Measurements from ENCODE around the gene KNOP1.
"Not testable (repeated sequence)": the region's sequence is repeated elsewhere in the genome, so short reads cannot be mapped to it uniquely, and the experiment has no call there.

KNOP1 gene

DNA sequence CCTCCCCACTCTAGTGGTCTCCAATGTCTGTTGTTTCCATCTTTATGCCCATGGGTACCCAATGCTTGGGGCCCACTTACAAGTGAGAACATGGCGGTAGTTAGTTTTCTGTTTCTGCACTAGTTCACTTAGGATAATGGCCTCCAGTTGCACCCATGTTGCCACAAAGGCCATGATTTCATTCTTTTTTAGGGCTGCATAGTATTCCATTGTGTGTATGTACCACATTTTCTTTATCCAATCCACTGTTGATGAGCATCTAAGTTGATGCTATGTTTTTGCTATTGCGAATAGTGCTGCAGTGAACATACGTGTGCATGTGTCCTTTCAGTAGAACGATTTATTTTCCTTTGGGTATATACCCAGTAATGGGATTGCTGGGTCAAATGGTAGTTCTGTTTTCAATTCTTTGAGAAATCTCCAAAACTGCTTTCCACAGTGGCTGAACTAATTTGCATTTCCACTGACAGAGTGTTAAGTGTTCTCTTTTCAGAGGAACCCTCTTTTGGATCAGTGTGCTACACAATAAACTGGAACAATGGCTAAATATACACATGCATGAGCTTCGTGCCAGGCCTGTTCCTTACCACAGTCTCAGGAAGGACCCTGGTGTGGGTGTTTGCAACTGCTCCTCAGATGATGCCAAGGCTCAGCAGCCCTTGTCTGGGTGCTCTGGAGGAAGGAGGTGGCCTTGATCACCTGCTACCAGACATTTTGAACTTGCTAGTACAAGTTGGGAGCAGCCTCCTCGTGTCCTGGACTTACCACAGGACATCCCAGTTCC lies 34.4 kb downstream of the KNOP1 start:
- no peak for TF ChIP-seq HDGF (IDR thresholded peaks at IDR 0.05; ENCODE audit: borderline replicate concordance)
- TF ChIP-seq FOXK2 (IDR thresholded peaks at IDR 0.05), result no peak
- TF ChIP-seq, protein P1, sequence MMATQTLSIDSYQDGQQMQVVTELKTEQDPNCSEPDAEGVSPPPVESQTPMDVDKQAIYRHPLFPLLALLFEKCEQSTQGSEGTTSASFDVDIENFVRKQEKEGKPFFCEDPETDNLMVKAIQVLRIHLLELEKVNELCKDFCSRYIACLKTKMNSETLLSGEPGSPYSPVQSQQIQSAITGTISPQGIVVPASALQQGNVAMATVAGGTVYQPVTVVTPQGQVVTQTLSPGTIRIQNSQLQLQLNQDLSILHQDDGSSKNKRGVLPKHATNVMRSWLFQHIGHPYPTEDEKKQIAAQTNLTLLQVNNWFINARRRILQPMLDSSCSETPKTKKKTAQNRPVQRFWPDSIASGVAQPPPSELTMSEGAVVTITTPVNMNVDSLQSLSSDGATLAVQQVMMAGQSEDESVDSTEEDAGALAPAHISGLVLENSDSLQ (IDR thresholded peaks at IDR 0.05), result no peak
- no peak for TF ChIP-seq TARDBP (IDR thresholded peaks at IDR 0.05)
- TF ChIP-seq SP1 (IDR thresholded peaks at IDR 0.05), result no peak
- TF ChIP-seq ARNT (IDR thresholded peaks at IDR 0.05), result no peak
- TF ChIP-seq NFRKB (IDR thresholded peaks at IDR 0.05), result no peak
- TF ChIP-seq ELF4 (IDR thresholded peaks at IDR 0.05), result no peak
- TF ChIP-seq FOXM1 (IDR thresholded peaks at IDR 0.05; ENCODE audit: borderline replicate concordance), result no peak
- TF ChIP-seq CTBP1 (IDR thresholded peaks at IDR 0.05; ENCODE audit: borderline replicate concordance), result no peak
- no peak for TF ChIP-seq SUZ12 (IDR thresholded peaks at IDR 0.05)
- no peak for TF ChIP-seq ZNF384 (IDR thresholded peaks at IDR 0.05)
- no peak for TF ChIP-seq L3MBTL2 (conservative IDR thresholded peaks at IDR 0.05)
- TF ChIP-seq BHLHE40 (IDR thresholded peaks at IDR 0.05; ENCODE audit: borderline replicate concordance), result no peak
- no peak for DNase-seq (ENCODE audit: extremely low spot score)
- ChIA-PET POLR2A (no interaction called here), CTCF (no interaction called here)

DNA sequence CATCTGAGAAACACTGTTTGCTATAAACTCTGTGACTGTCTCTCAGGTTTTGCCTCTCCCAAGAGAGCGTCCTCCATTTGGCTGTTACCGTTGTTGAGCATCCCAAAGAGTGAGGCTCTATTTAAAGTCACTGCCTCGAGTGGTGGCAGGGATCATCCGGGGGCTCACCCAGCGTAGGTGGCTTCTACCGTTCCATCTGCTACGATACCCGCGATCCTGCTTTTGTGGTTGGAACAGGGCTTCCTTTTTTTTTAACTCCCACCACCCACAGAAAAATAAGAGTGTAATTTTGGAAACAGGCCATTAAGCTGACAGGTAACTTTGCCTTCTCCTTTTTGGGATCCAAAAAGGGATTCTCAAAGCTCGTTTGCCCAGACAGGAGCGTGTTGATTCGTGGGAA lies 36.4 kb downstream of the KNOP1 start:
- CTCF ChIA-PET, result no interaction called here
- TF ChIP-seq LEF1 (IDR thresholded peaks at IDR 0.05; ENCODE audit: borderline replicate concordance), result no peak
- no peak for TF ChIP-seq BHLHE40 (IDR thresholded peaks at IDR 0.05; ENCODE audit: borderline replicate concordance)
- TF ChIP-seq NFRKB (IDR thresholded peaks at IDR 0.05), result no peak
- no peak for TF ChIP-seq ARNT (IDR thresholded peaks at IDR 0.05)
- TF ChIP-seq SUZ12 (IDR thresholded peaks at IDR 0.05), result no peak
- TF ChIP-seq L3MBTL2 (conservative IDR thresholded peaks at IDR 0.05), result no peak
- TF ChIP-seq, protein P1 (IDR thresholded peaks at IDR 0.05), result no peak
- TF ChIP-seq HDGF (IDR thresholded peaks at IDR 0.05; ENCODE audit: borderline replicate concordance), result no peak
- no peak for TF ChIP-seq ELF4 (IDR thresholded peaks at IDR 0.05)
- no peak for TF ChIP-seq FOXK2 (IDR thresholded peaks at IDR 0.05)
- TF ChIP-seq FOXA1 (IDR thresholded peaks at IDR 0.05), result no peak
- TF ChIP-seq FOXM1 (IDR thresholded peaks at IDR 0.05; ENCODE audit: borderline replicate concordance), result no peak
- no peak for TF ChIP-seq SP1 (IDR thresholded peaks at IDR 0.05)
- TF ChIP-seq CTBP1 (IDR thresholded peaks at IDR 0.05; ENCODE audit: borderline replicate concordance), result no peak
- no peak for TF ChIP-seq TARDBP (IDR thresholded peaks at IDR 0.05)
- TF ChIP-seq ZNF384 (IDR thresholded peaks at IDR 0.05), result no peak
- POLR2A ChIA-PET, result no interaction called here
- no peak for DNase-seq (ENCODE audit: extremely low spot score)

DNA sequence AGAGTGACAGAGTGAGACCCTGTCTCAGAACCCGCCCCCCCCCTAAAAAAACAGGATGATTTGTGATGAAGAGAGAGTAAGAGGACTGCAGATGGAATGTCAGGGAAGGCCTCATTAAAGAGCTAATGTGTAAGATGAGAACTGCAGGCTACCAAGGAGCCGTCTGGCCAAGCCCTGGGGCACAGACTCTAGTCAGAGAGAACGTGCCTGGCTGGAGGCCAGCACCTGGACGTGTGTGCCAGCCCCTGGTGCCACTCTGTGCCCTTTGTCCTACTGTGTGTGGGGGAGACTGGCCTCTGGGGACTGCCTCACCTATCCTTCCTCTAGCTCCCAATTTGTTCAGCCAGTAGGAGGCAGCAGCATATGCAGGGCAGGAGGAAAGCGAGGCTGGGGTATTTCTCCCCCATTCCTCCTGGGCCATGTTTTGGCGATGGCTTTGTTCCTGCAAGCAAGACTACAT lies 37.1 kb downstream of the KNOP1 start:
- no peak for DNase-seq (ENCODE audit: extremely low spot score)
- POLR2A ChIA-PET, result no interaction called here

GRCh38 chr16:19679281-19679680 lies 38.7 kb downstream of the KNOP1 start:
- POLR2A ChIA-PET; DNase-seq (ENCODE audit: extremely low spot score): not testable (repeated sequence)
- CTCF ChIA-PET, result interaction anchor here (0.6 to 0.7 kb wide), 2 partner anchors 261 to 1142 kb away, joined by 4 to 5 read pairs; no protein-coding TSS in a partner anchor

More for the DNA sequence above, 37.1 kb downstream of the KNOP1 start:
- TF ChIP-seq LEF1 (IDR thresholded peaks at IDR 0.05; ENCODE audit: borderline replicate concordance) (no peak), SUZ12 (IDR thresholded peaks at IDR 0.05) (no peak), L3MBTL2 (conservative IDR thresholded peaks at IDR 0.05) (no peak), TARDBP (IDR thresholded peaks at IDR 0.05) (no peak), FOXM1 (IDR thresholded peaks at IDR 0.05; ENCODE audit: borderline replicate concordance) (no peak), ZNF384 (IDR thresholded peaks at IDR 0.05) (no peak), CTBP1 (IDR thresholded peaks at IDR 0.05; ENCODE audit: borderline replicate concordance) (no peak)
- CTCF ChIA-PET, result interaction anchor here (0.6 kb wide), 1 partner anchor 722 kb away, joined by 3 read pairs; no protein-coding TSS in a partner anchor

GRCh38 chr16:19678804-19679203 lies 39.2 kb downstream of the KNOP1 start:
- DNase-seq (ENCODE audit: extremely low spot score), result no peak
- ChIA-PET CTCF (interaction anchor here (0.6 kb wide), 1 partner anchor 262 kb away, joined by 5 read pairs; no protein-coding TSS in a partner anchor), POLR2A (no interaction called here)
- TF ChIP-seq FOXK2 (IDR thresholded peaks at IDR 0.05) (no peak), FOXM1 (IDR thresholded peaks at IDR 0.05; ENCODE audit: borderline replicate concordance) (no peak), L3MBTL2 (conservative IDR thresholded peaks at IDR 0.05) (no peak), HDGF (IDR thresholded peaks at IDR 0.05; ENCODE audit: borderline replicate concordance) (no peak)

GRCh38 chr16:19677402-19677801 lies 40.6 kb downstream of the KNOP1 start:
- TF ChIP-seq SP1 (IDR thresholded peaks at IDR 0.05) (no peak), ELF4 (IDR thresholded peaks at IDR 0.05) (no peak), CTBP1 (IDR thresholded peaks at IDR 0.05; ENCODE audit: borderline replicate concordance) (no peak), TARDBP (IDR thresholded peaks at IDR 0.05) (no peak), L3MBTL2 (conservative IDR thresholded peaks at IDR 0.05) (no peak), BHLHE40 (IDR thresholded peaks at IDR 0.05; ENCODE audit: borderline replicate concordance) (no peak), ARNT (IDR thresholded peaks at IDR 0.05) (no peak), SUZ12 (IDR thresholded peaks at IDR 0.05) (no peak), NFRKB (IDR thresholded peaks at IDR 0.05) (no peak), ZNF384 (IDR thresholded peaks at IDR 0.05) (no peak), HDGF (IDR thresholded peaks at IDR 0.05; ENCODE audit: borderline replicate concordance) (no peak), FOXM1 (IDR thresholded peaks at IDR 0.05; ENCODE audit: borderline replicate concordance) (no peak), FOXA1 (IDR thresholded peaks at IDR 0.05) (no peak), FOXK2 (IDR thresholded peaks at IDR 0.05) (no peak)
- TF ChIP-seq, protein P1 (IDR thresholded peaks at IDR 0.05), result no peak
- POLR2A ChIA-PET, result no interaction called here

More at GRCh38 chr16:19677402-19677801, 40.6 kb downstream of the KNOP1 start:
- no peak for DNase-seq (ENCODE audit: extremely low spot score)
- CTCF ChIA-PET, result interaction anchor here (0.6 kb wide), 1 partner anchor 11 kb away, joined by 3 read pairs; no protein-coding TSS in a partner anchor
